PFSK-1 (cell line): ENCODE results near the gene BICRA.

Source experiments
- POLR2AphosphoS5 ChIP-seq: IDR thresholded peaks from 2 replicates; pipeline ENCODE4 v1.6.1; 2012; ENCODE audit warnings: low read depth, mild to moderate bottlenecking, control low read depth, low read length, moderate library complexity
- REST ChIP-seq, 2 experiments: IDR thresholded peaks; 2 replicates each; pipeline versions ENCODE4 v1.6.1 to v1.8.0; 2011 to 2012; ENCODE audit warnings: low read depth in 2 of 2, low read length in 2 of 2, control low read depth in 1 of 2, inconsistent platforms in 1 of 2, mild to moderate bottlenecking in 1 of 2, moderate library complexity in 1 of 2; ENCODE audit not compliant: insufficient read depth in 1 of 2
- SIN3A ChIP-seq: IDR thresholded peaks from 2 replicates; pipeline ENCODE4 v1.6.1; 2012; ENCODE audit warnings: mild to moderate bottlenecking, low read length, moderate library complexity, borderline replicate concordance; ENCODE audit not compliant: insufficient read depth

DNA sequence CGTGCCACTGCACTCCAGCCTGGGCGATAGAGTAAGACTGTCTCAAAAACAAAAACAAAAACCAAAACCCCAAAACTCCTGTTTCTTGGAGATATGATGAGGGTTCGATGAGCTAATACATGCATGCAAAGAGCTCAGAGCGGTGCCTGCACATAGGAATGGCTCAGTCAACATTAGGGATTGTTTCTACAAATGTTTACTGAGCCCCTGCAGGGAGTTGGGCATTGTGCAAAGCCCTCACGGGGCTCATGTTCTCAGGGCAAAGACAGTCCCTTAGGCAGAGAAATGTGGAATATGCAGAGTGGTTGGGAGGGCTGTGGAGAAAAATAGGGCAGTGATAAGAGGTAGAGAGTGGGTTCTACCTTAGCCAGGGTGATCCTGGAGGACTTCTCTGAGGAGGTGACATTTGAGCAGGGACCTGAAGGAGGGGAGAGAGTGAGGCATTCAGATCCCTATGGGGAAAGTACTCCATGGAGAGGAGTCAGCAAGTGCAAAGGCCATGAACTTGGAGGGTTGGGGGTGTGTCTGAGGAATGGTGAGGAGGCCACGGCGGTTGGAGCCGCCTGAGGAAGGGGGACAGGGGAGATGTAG, 102.8 kb downstream of the BICRA start:
- TF ChIP-seq REST (IDR thresholded peaks at IDR 0.05; ENCODE audit: insufficient read depth in 1 of 2, low read depth in 2 of 2, low read length in 2 of 2) (no peak), SIN3A (no peak), POLR2AphosphoS5 (no peak)
